K562 (cell line): Measurements from ENCODE around the gene ANKRD13B. TPM values are rescaled to one million over a fixed set of nuclear protein-coding genes. Genes with fewer than 3 reads are reported as not detected.
A peak's percentile ranks its signal among the peaks of the same experiment; 100 is the strongest.

Experiments used
- ATF7 ChIP-seq: fragments of 450-650 bp; IDR thresholded peaks from 2 replicates; pipeline ENCODE4 v1.7.1; 2014; ENCODE audit warnings: mild to moderate bottlenecking, moderate library complexity
- BDP1 ChIP-seq: IDR thresholded peaks from 3 replicates; pipeline ENCODE4 v1.6.1; 2011; ENCODE audit not compliant: insufficient read length, insufficient read depth
- CBX2 ChIP-seq: fragments of 200-600 bp; sonication (generic); IDR thresholded peaks from one replicate; pipeline ENCODE4 v1.6.1; 2012; ENCODE audit warnings: mild to moderate bottlenecking, low read length, inconsistent platforms; ENCODE audit not compliant: insufficient read depth, poor library complexity, severe bottlenecking
- FOXM1 ChIP-seq, 2 experiments: fragments of 450-650 bp in 1 of 2; sonication (generic) in 1 of 2; formaldehyde crosslinking in 1 of 2; IDR thresholded peaks; 2 replicates each; pipeline versions ENCODE4 v1.6.1 to v1.9.0; 2017 to 2022; ENCODE audit warnings: low read depth in 2 of 2, mild to moderate bottlenecking in 2 of 2, missing genetic modification reagents in 1 of 2, moderate library complexity in 1 of 2
- KDM5B ChIP-seq: fragments of 200-600 bp; sonication (generic); IDR thresholded peaks from 2 replicates; pipeline ENCODE4 v1.6.1; 2012; ENCODE audit warnings: low read depth, mild to moderate bottlenecking, moderate library complexity, low read length, control low read depth, inconsistent platforms; ENCODE audit not compliant: insufficient replicate concordance
- KLF6 ChIP-seq: fragments of 250-450 bp; sonication (Bioruptor Pico); IDR thresholded peaks from 2 replicates; pipeline ENCODE4 v1.4.0; 2020; ENCODE audit warnings: mild to moderate bottlenecking, moderate library complexity, borderline replicate concordance
- MAFK ChIP-seq: IDR thresholded peaks from 2 replicates; pipeline ENCODE4 v1.6.1; 2011; ENCODE audit warnings: low read length, improper control_type of control experiment
- MAZ ChIP-seq, 2 experiments: fragments of 450-650 bp in 1 of 2; sonication (generic) in 1 of 2; formaldehyde crosslinking; IDR thresholded peaks in 1 of 2; conservative IDR thresholded peaks in 1 of 2; 2 replicates each; pipeline versions ENCODE4 v1.4.0 to v1.5.0; 2020; ENCODE audit warnings: mild to moderate bottlenecking in 1 of 2, missing genetic modification reagents in 1 of 2
- NELFE ChIP-seq: IDR thresholded peaks from 2 replicates; pipeline ENCODE4 v1.6.1; 2011; ENCODE audit warnings: mild to moderate bottlenecking; ENCODE audit not compliant: insufficient read depth, insufficient read length
- PHTF2 ChIP-seq: fragments of 250-450 bp; sonication (Bioruptor Pico); IDR thresholded peaks from 2 replicates; pipeline ENCODE4 v1.5.0; 2021; ENCODE audit warnings: mild to moderate bottlenecking
- POLR2G ChIP-seq: fragments of 200-400 bp; formaldehyde crosslinking; IDR thresholded peaks from 2 replicates; pipeline ENCODE4 v1.6.1; 2017; ENCODE audit warnings: low read depth, mild to moderate bottlenecking, antibody characterized with exemption, low read length, moderate library complexity
- PYGO2 ChIP-seq: fragments of 450-650 bp; IDR thresholded peaks from 2 replicates; pipeline ENCODE4 v1.6.1; 2016; ENCODE audit warnings: mild to moderate bottlenecking, missing genetic modification characterization, moderate library complexity, missing compliant biosample characterization
- SMARCE1 ChIP-seq: fragments of 450-650 bp; IDR thresholded peaks from 2 replicates; pipeline ENCODE4 v1.7.1; 2016; ENCODE audit warnings: mild to moderate bottlenecking
- SMC3 ChIP-seq: conservative IDR thresholded peaks from 2 replicates; pipeline ENCODE4 v1.6.1; 2011; ENCODE audit warnings: low read depth, low read length, improper control_type of control experiment; ENCODE audit not compliant: insufficient read depth
- SP1 ChIP-seq: sonication (generic); formaldehyde crosslinking; IDR thresholded peaks from 2 replicates; pipeline ENCODE4 v1.8.1; 2022; ENCODE audit warnings: mild to moderate bottlenecking, missing genetic modification reagents
- SRSF3 ChIP-seq: fragments of 200-400 bp; formaldehyde crosslinking; IDR thresholded peaks from 2 replicates; pipeline ENCODE4 v1.6.1; 2016; ENCODE audit warnings: mild to moderate bottlenecking, low read length, moderate library complexity; ENCODE audit not compliant: insufficient read depth
- TBP ChIP-seq: optimal IDR thresholded peaks from 2 replicates; pipeline ENCODE3; 2011; ENCODE audit warnings: low read depth, low read length, improper control_type of control experiment
- ZNF133 ChIP-seq: fragments of 250-450 bp; sonication (Bioruptor Pico); IDR thresholded peaks from 2 replicates; pipeline ENCODE4 v1.4.0; 2020; ENCODE audit warnings: mild to moderate bottlenecking
- ZNF57 ChIP-seq: fragments of 450-650 bp; formaldehyde crosslinking; IDR thresholded peaks from 2 replicates; pipeline ENCODE4 v1.4.0; 2020; ENCODE audit warnings: mild to moderate bottlenecking, moderate library complexity
- ZNF764 ChIP-seq: fragments of 250-450 bp; sonication (Bioruptor Pico); IDR thresholded peaks from 2 replicates; pipeline ENCODE4 v1.4.0; 2020; ENCODE audit warnings: low read depth, mild to moderate bottlenecking, moderate library complexity
- polyA plus RNA-seq, 8 experiments: library from polyadenylated mRNA; depleted of rRNA in 4 of 8; stranded (reverse) in 5 of 8; unstranded in 3 of 8; fragments of >200 nt; fragmentation: Nextera tagmentation in 2 of 8; fragmentation: Illumina TruSeq in 1 of 8; extraction: Ambion mirVana in 2 of 8; extraction: Trizol in 1 of 8; gene quantifications; 2 replicates each; pipeline versions ENCODE4 v1.2.1 to v1.2.3, GENCODE V29; 2011 to 2014; ENCODE audit warnings: inconsistent platforms in 1 of 8, missing spikeins in 1 of 8
- total RNA-seq, 7 experiments: library from RNA; depleted of rRNA in 6 of 7; stranded (reverse); fragments of >200 nt in 6 of 7; fragmentation: Illumina TruSeq in 2 of 7; extraction: Trizol in 2 of 7; gene quantifications; 2 replicates each; pipeline versions ENCODE4 v1.2.1 to v1.2.3, GENCODE V29; 2011 to 2021; ENCODE audit warnings: low replicate concordance in 1 of 7
- TF ChIP-seq, protein P1 (sequence below): fragments of 450-650 bp; formaldehyde crosslinking; IDR thresholded peaks from 2 replicates; pipeline ENCODE4 v1.4.0; 2020; ENCODE audit warnings: mild to moderate bottlenecking
- TF ChIP-seq, protein P2 (sequence below): fragments of 450-650 bp; IDR thresholded peaks from 2 replicates; pipeline ENCODE4 v1.6.1; 2018; ENCODE audit warnings: mild to moderate bottlenecking, low read depth; ENCODE audit not compliant: partially characterized antibody
- TF ChIP-seq, protein P3 (sequence below): fragments of 450-650 bp; IDR thresholded peaks from 2 replicates; pipeline ENCODE4 v1.6.1; 2017; ENCODE audit warnings: antibody characterized with exemption

The ANKRD13B gene
- total and polyA plus RNA-seq, 9 of the 15 experiments (the other 6 are each of a cell fraction or from before 2014, with no cell fraction given), result 0.15 to 28.1 (median 4.6) TPM

DNA sequence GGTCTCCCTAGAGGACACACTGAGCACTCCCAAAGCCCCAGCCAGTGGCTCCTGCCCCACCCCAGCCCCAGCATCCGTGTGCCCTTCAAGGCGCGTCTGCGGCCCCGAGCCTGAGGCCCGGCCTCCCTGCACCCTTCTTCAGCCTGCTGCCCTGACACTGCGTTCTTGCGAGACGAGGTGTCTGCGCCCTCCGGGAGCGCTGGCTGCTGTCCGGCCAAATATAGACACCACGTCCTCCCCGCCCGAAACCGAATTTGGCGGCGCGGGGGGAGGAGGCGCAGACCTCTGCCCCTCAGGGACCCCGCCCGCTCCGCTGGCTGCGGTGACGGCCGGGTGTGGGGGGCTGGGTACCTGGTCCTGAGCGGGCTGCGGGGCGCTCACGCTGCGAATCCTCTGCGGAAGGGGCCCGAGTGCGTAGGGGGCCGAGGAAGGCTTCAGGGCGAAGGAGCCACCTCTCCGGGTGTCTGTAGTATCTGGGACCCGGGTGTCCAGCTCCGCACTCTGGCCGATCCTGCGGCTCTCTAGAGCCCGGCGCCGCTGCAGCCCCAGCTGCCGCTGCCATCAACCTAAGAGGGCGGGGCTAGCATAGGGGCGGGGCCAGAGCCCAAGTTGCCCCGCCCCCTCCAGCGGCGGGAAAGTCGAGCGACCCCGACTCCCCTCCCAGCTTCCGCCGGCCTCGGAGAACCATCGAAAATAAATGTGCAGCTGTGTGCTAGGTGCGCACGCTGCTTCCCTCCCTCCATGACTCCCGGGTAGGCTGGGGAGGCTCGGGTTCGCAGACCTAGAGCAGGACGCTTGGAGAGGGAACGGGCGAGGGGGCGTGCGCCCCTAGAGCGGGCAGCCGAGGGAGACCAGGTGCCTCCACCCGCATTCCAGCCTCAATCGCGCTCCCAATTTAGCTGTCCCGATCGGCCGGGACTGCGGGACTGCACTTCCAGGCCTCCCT lies 29.7 kb downstream of the ANKRD13B start, which contains the start of gene CORO6 (continued):
- TF ChIP-seq FOXM1 (IDR thresholded peaks at IDR 0.05; ENCODE audit: low read depth) (no peak), FOXM1 (CRISPR knock-in tag; IDR thresholded peaks at IDR 0.05; ENCODE audit: low read depth) (no peak), KLF6 (CRISPR knock-in tag) (no peak), ZNF133 (no peak), POLR2G (peak; percentile 74), BDP1 (no peak), KDM5B (no peak), SP1 (CRISPR knock-in tag) (peak; percentile 54; the same call in 1 of the 2 replicates), MAFK (no peak), ATF7 (0 out of 2 replicates have a peak, but pooled peaks have one; percentile 38), SRSF3 (no peak), SMARCE1 (0 out of 2 replicates have a peak, but pooled peaks have one; percentile 19), ZNF764 (CRISPR knock-in tag) (no peak), PYGO2 (no peak), TBP (peak; percentile 49), PHTF2 (no peak), MAZ (CRISPR knock-in tag; conservative IDR thresholded peaks at IDR 0.05 in 1 of 2, IDR thresholded peaks at IDR 0.05 in 1 of 2) (peak; percentile 39 to 53; a peak in 3 of 4 replicates), SMC3 (no peak), CBX2 (no peak), ZNF57 (no peak), NELFE (no peak)
- TF ChIP-seq, protein P1, sequence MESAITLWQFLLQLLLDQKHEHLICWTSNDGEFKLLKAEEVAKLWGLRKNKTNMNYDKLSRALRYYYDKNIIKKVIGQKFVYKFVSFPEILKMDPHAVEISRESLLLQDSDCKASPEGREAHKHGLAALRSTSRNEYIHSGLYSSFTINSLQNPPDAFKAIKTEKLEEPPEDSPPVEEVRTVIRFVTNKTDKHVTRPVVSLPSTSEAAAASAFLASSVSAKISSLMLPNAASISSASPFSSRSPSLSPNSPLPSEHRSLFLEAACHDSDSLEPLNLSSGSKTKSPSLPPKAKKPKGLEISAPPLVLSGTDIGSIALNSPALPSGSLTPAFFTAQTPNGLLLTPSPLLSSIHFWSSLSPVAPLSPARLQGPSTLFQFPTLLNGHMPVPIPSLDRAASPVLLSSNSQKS (CRISPR knock-in tag), result no peak
- TF ChIP-seq, protein P2, sequence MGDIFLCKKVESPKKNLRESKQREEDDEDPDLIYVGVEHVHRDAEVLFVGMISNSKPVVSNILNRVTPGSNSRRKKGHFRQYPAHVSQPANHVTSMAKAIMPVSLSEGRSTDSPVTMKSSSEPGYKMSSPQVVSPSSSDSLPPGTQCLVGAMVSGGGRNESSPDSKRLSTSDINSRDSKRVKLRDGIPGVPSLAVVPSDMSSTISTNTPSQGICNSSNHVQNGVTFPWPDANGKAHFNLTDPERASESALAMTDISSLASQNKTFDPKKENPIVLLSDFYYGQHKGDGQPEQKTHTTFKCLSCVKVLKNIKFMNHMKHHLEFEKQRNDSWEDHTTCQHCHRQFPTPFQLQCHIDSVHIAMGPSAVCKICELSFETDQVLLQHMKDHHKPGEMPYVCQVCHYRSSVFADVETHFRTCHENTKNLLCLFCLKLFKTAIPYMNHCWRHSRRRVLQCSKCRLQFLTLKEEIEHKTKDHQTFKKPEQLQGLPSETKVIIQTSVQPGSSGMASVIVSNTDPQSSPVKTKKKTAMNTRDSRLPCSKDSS, result no peak
- TF ChIP-seq, protein P3, sequence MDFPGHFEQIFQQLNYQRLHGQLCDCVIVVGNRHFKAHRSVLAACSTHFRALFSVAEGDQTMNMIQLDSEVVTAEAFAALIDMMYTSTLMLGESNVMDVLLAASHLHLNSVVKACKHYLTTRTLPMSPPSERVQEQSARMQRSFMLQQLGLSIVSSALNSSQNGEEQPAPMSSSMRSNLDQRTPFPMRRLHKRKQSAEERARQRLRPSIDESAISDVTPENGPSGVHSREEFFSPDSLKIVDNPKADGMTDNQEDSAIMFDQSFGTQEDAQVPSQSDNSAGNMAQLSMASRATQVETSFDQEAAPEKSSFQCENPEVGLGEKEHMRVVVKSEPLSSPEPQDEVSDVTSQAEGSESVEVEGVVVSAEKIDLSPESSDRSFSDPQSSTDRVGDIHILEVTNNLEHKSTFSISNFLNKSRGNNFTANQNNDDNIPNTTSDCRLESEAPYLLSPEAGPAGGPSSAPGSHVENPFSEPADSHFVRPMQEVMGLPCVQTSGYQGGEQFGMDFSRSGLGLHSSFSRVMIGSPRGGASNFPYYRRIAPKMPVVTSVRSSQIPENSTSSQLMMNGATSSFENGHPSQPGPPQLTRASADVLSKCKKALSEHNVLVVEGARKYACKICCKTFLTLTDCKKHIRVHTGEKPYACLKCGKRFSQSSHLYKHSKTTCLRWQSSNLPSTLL, result no peak
